GM12875 (cell line): ENCODE results near the gene CFAP46.

Experiments
- H3K4me3 ChIP-seq: one replicate; pipeline ENCODE4 v1.5.1; 2011; ENCODE audit warnings: low read depth, low read length, control low read depth
- CTCF ChIP-seq: IDR thresholded peaks from 2 replicates; pipeline ENCODE4 v1.5.1; 2011; ENCODE audit warnings: low read depth, mild to moderate bottlenecking, control low read depth, inconsistent platforms, low read length, moderate library complexity, borderline replicate concordance; ENCODE audit not compliant: insufficient read depth

Gene CFAP46

GRCh38 chr10:132918264-132918616 is 24.1 kb downstream of the CFAP46 start:
- no peak overlapping the region for H3K4me3 ChIP-seq
- no peak for TF ChIP-seq CTCF

- TF ChIP-seq CTCF = no peak
- no peak overlapping the region for H3K4me3 ChIP-seq
These were observed 25.3 kb downstream of the CFAP46 start for GRCh38 chr10:132916956-132917666.

GRCh38 chr10:132916421-132916841 is 25.9 kb downstream of the CFAP46 start:
- H3K4me3 ChIP-seq = no peak overlapping the region
- no peak for TF ChIP-seq CTCF

GRCh38 chr10:132915411-132915810 is 27.0 kb downstream of the CFAP46 start:
- H3K4me3 ChIP-seq = no peak overlapping the region
- TF ChIP-seq CTCF = no peak

GRCh38 chr10:132914732-132915131 is 27.6 kb downstream of the CFAP46 start:
- TF ChIP-seq CTCF = no peak
- no peak overlapping the region for H3K4me3 ChIP-seq

- H3K4me3 ChIP-seq = no peak overlapping the region
- no peak for TF ChIP-seq CTCF
These were observed 28.7 kb downstream of the CFAP46 start for GRCh38 chr10:132913559-132914115.
